GM03348 (cell line): Measurements from ENCODE around the gene EVA1B.
A peak's percentile ranks its signal among the peaks of the same experiment; 100 is the strongest.

Experiments
- DNase-seq: peaks from one replicate; pipeline ENCODE4 v3.0.0; 2012; ENCODE audit warnings: low spot score

The EVA1B gene

GRCh38 chr1:36323636-36324352 lies at the start of gene EVA1B:
TSS of gene EVA1B (minus strand) at chr1:36323645. CDS start at chr1:36323037, 608 bp downstream.
- DNase-seq = peak; percentile 95

- no peak for DNase-seq
These were observed 49.2 kb upstream of the EVA1B start for GRCh38 chr1:36372617-36373016.

DNA sequence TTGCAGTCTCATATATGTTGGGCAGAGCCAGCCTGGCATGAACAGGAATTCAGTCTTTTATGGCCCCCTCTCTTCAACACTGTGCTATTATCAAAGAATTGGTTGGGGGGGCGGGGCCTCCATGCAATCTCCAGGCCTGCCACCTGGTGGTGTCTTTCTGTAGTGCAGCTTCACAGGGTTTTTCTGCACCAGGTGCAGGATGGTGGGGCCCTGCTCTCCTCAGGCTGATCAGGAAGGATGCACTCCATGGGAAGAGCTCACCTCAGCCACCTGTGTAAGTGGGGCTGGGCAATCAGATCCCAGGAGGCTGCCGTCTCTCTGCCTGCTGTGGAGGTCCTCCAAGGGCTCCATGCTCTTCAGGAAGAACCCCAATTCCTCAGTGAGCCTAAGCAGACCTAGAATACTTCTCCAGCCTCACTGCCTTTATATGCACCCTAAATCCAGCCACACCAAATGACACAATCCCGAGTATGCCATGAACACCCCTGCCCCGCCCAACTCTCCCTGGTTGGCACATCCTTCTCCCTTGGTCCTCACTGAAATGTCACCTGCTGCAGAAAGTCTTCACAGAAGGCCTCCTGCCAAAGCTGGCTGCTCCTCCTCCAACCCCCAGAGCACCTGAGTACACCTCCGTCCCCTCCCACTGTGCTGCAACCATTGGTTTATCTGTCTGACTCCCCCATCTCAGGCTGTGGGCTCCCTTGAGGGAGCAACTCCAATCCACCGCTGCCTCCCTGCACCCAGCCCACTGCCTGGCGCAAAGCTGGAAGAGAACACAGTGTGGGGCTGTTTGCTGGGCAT lies 45.8 kb upstream of the EVA1B start:
- peak; percentile 84 for DNase-seq

DNA sequence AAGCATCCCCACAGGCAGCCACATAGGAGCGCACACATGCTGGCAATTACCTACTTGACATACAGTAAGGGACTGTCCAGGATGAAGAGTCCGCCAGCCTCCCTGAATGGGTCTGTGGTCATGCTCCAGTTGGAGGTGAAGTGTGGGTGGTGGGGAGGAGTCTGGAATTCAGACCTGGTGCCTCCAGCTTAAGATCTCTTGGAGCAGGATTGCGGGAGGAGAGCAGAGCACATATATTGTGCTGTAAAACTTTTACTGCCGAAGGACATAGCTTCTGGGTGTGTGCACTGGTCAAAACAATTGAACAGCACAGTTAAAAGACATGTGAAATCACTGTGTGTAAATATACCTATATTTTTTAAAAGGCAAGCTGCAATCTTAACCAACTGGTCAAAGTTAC lies 44.4 kb upstream of the EVA1B start:
- DNase-seq = no peak

DNA sequence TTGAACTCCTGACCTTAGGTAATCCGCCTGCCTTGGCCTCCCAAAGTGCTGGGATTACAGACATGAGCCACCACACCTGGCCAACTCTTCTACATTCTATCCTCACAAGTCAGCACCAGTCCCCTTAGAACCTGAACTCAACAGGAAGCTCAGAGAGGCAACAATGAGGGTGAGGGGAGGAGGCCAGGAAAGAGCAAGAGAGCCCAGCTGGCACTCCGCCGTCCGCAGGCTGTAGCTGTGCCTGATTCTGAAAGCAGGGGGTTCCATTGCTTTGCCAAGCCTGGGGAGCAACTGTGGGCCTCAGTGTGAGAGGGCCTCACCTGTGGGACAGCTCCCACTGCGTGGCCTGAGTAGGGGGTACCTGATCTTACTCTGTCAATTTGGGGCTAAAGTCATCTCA lies 43.6 kb upstream of the EVA1B start:
- DNase-seq = no peak

DNA sequence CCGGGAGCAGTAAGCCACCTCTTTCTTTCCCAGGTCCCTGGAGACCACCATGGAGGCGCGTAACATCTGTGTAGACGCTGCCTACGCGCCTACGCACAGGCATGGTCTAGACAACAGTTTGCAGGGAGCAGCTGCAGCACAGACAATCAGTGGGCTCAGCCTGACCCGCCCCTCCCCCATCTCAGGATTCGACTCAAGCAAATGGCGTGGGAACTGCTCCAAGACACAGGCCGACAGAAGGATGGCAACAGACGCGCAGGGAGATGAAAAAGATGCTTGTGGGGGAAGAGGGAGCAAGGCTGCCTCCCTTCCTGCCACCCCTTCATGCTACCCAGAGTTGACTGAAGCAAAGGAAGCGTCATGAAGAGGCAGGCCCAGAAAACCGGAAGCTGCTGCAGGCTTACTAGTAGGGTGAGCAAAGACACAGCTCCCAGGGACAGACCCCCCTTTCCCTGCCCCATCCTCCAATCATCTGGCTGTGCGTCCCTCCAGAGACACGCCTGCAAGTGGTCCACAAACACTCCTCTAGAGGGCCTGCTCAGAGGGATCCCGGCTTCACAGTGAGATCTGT lies 42.7 kb upstream of the EVA1B start:
- DNase-seq = no peak

DNA sequence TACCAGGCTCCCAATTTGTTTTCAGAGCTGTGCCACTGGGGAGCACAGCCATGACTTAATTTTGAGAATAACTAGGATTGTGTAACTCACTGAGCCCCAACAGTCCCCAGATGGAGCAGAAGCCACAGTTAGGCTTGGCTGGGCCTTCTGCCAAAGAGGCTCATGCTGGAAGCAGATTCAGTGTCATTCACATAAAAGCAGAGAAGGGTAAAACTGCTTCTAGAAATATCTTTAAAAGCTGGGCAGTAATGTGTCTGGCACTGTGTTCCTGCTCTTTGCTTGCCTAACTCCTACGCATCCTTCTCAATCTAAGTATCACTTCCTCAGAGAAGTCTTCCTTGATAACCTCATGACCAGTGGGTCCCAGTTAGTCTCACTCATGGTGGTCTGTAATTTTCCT lies 41.9 kb upstream of the EVA1B start:
- DNase-seq = peak; percentile 73

GRCh38 chr1:36359911-36360550 lies 36.6 kb upstream of the EVA1B start:
- DNase-seq = no peak

- DNase-seq = no peak
These were observed 35.9 kb upstream of the EVA1B start for GRCh38 chr1:36359383-36359782.

- no peak for DNase-seq
These were observed 35.2 kb upstream of the EVA1B start for GRCh38 chr1:36358514-36359084.

DNA sequence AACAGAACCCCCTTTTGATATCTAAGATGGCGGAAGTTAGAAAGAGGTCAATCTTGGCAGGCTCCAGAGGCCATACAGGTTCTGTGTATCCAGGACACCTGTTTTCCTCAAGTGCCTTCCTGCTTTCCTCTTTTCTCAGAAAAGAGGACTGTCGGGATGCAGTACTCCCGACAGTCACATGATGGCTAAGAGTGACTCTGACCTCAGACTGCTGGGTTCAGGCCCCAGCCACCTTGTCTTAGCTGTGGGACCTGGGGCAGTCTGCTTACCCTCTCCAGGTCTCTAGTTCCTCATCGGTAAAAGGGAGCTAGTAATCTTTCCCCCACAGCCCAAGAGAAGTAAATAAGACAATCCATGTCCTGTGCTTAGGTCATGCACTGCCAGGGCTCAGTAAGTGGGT lies 32.4 kb upstream of the EVA1B start:
- DNase-seq = no peak

GRCh38 chr1:36354486-36354885 lies 31.0 kb upstream of the EVA1B start:
- DNase-seq = no peak

DNA sequence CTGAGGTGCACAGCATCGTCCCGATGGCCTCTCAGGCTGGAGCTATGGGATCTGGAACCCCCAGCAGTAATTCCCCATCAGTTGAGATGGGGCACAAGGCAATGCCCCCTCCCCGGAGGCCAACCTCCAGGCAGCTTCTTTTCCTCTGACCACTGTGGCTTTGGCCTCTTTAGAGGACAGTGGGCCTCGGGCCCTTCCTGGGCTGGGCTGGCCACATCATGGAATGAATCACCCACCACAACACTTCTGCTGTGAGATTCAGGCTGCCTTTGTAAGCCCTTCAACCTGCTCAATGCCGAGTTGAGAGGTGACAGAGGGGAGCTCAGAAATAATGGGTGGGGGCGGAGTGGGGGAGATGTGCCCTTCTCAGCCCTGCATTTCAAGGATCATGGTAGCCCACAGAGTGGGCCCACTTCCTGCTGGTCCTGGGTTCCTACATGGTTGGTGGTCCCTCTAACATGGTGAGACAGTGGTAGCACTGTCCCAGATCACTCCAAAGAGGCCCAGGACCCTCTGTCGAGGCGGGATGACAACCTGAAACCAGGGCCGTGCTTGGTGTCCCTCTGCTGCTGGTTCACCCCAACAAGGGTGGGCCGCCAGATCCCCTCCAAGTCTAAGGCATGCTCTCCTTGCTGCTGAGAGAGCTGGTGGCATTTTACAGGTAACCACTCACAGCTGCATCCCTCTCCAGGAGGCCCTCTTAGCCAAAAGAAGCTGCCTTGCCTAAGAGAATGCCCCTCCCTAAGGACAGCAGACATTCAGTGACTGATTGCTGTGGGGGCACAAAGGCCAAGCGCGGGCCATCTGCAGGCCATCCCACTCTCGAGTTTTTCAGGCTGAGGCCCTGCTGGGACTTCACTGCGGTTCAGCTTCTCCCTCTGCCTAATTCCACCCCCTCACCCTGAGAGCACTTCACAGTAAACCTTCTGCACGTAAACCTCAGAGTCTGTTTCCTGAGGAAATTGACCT lies 29.7 kb upstream of the EVA1B start:
- DNase-seq = peak; percentile 78

DNA sequence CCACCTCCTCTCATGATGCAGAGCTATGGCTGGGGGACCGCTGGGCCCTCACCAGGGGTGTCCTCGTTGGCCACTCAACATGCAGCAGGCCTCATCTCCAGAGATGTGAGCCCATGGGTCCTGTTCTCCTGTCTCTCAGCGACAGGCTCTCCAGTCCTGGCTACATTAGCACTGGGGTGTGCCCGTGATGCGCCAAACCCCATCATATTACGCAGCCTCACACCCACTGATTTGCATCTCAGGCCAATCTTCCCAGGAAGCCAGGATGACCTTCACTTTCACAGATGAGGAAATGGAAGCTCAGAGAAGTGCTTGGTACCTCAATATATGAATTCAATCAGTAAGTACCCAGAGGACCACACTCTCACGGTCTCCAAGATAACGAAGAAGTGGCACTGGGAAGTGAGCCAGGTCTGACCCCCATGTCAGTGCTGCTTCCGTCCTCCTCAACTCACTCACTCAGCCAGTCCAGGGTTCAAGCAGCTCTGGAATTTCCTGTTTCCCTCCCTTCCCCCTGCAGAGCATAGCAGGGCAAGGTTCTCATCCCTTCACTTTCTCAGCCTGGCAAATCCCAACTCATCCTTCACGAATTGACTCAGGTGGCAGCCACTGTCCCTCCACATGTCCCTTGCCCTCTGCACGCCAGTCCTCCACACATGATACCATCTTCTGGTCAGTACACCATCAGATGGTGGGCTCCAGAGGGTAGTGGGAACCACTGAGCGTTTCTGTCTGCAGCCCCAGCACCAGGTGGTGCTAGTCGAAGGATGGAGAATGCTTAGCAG lies 28.9 kb upstream of the EVA1B start:
- peak; percentile 48 for DNase-seq

DNA sequence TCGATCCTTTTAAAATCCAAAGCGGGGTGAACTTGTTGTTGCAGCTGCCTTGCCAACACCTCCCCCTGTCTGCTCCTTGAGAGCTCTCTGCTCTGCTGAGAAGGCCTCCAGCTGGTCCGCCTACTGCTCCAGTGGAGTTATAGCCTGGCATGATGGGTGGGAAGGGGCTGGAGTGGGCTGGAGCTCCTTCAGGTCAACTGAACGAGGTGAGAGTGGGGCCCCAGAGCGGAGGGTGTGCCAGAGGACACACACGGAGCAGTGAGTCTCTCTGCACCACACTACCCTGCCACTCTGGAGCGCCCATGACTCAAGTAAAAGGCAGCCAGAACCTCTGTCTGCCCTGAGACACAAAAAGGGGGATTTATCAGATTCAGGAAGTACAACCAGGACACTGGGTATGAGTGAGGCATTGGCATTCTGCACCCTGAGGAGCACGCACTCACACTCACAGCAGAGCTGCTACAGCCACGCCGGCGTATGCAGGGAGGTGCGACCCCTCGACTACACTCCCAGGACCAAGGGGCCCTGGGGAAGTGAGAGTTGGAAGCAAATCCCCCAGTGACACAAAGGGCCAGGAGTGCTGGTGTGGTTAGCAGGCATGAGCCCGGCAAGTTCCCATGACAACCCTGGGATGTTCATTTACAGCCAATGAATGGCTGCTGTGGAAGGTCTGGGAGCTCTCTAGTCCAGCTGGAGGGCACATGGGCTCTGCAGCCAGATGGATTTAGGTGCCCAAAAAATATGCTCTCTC lies 28.0 kb upstream of the EVA1B start:
- DNase-seq = peak; percentile 87

- DNase-seq = peak; percentile 90
These were observed 27.3 kb upstream of the EVA1B start for GRCh38 chr1:36350659-36351226.

DNA sequence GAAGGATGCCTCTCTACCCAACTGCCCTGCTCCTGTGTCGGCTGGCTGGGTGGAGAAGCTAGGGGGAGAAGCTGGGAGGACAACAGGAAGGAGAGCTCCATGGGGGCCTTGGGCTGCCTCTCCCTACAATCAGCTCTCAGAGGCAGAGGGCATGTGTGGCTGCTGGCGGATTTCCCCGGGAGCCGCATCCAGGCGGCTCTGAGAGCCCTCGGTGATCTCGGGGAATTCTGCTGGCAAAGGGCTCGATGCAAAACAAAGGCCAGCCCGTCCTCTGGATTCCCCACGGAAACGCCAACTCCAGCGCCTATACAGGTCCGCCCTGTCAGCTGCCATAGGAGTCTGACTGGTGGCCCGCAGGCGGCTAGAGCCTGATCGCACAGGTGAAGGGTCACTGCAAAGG lies 26.4 kb upstream of the EVA1B start:
- DNase-seq = peak; percentile 39

DNA sequence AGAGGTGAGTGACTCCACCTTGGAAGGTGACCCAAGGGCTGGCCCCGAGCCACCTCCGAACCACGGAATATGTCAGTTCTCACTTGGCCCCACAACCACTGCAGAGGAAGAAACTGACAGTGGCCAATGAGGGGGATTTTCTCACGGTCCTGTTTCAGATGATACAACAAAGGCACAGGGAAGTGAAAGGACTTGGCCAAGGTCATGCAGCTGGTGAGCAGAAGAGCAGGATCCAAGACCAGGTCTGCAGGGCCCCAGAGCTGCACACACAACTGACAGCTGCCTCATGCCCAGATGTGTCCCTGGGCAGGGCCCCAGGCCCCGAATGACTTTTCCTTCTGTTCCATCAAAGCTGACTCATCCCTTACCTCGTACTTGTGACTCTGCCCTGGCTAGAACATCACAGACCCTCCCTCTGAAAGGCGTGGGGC lies 25.8 kb upstream of the EVA1B start:
- DNase-seq = peak; percentile 29

- DNase-seq = no peak
These were observed 23.4 kb upstream of the EVA1B start for GRCh38 chr1:36346741-36347370.
